ENCODE data around the gene PXDC1.
"Not testable (repeated sequence)": the region's sequence is repeated elsewhere in the genome, so short reads cannot be mapped to it uniquely, and the experiment has no call there.

The PXDC1 gene

GRCh38 chr6:3767483-3767882 lies 16.0 kb upstream of the PXDC1 start:
- in situ Hi-C loops (cut with HindIII; ENCODE audit: low pct_ligation_motif_present, low pct_unique_long_range_greater_than_20kb, low sequenced_read_pairs) = not testable (repeated sequence)
- DNase-seq = peak; percentile 38

- in situ Hi-C loops (cut with HindIII; ENCODE audit: low pct_ligation_motif_present, low pct_unique_long_range_greater_than_20kb, low sequenced_read_pairs) = no loop called here
- no peak for DNase-seq
These were observed 14.7 kb upstream of the PXDC1 start for GRCh38 chr6:3766214-3766613.

GRCh38 chr6:3765415-3765814 lies 13.9 kb upstream of the PXDC1 start:
- in situ Hi-C loops (cut with HindIII; ENCODE audit: low pct_ligation_motif_present, low pct_unique_long_range_greater_than_20kb, low sequenced_read_pairs) = no loop called here
- no peak for DNase-seq

- in situ Hi-C loops (cut with HindIII; ENCODE audit: low pct_ligation_motif_present, low pct_unique_long_range_greater_than_20kb, low sequenced_read_pairs) = no loop called here
- no peak for DNase-seq
These were observed 13.2 kb upstream of the PXDC1 start for GRCh38 chr6:3764516-3765335.

- DNase-seq = no peak
- in situ Hi-C loops (cut with HindIII; ENCODE audit: low pct_ligation_motif_present, low pct_unique_long_range_greater_than_20kb, low sequenced_read_pairs) = no loop called here
These were observed 11.3 kb upstream of the PXDC1 start for GRCh38 chr6:3762852-3763251.

GRCh38 chr6:3762359-3762758 lies 10.8 kb upstream of the PXDC1 start:
- in situ Hi-C loops (cut with HindIII; ENCODE audit: low pct_ligation_motif_present, low pct_unique_long_range_greater_than_20kb, low sequenced_read_pairs) = no loop called here
- no peak for DNase-seq

GRCh38 chr6:3761989-3762270 lies 10.4 kb upstream of the PXDC1 start:
- no peak for DNase-seq

GRCh38 chr6:3759646-3760232 lies 8.2 kb upstream of the PXDC1 start:
- in situ Hi-C loops (cut with HindIII; ENCODE audit: low pct_ligation_motif_present, low pct_unique_long_range_greater_than_20kb, low sequenced_read_pairs) = no loop called here
- no peak for DNase-seq

More at GRCh38 chr6:3761989-3762270, 10.4 kb upstream of the PXDC1 start:
- in situ Hi-C loops (cut with HindIII; ENCODE audit: low pct_ligation_motif_present, low pct_unique_long_range_greater_than_20kb, low sequenced_read_pairs) = no loop called here

GRCh38 chr6:3758842-3759144 lies 7.3 kb upstream of the PXDC1 start:
- DNase-seq = no peak
- in situ Hi-C loops (cut with HindIII; ENCODE audit: low pct_ligation_motif_present, low pct_unique_long_range_greater_than_20kb, low sequenced_read_pairs) = no loop called here

- DNase-seq; in situ Hi-C loops (cut with HindIII; ENCODE audit: low pct_ligation_motif_present, low pct_unique_long_range_greater_than_20kb, low sequenced_read_pairs): not testable (repeated sequence)
These were observed 6.7 kb upstream of the PXDC1 start for GRCh38 chr6:3757998-3758841.

- in situ Hi-C loops (cut with HindIII; ENCODE audit: low pct_ligation_motif_present, low pct_unique_long_range_greater_than_20kb, low sequenced_read_pairs) = no loop called here
- DNase-seq = no peak
These were observed 5.7 kb upstream of the PXDC1 start for GRCh38 chr6:3757241-3757641.

- in situ Hi-C loops (cut with HindIII; ENCODE audit: low pct_ligation_motif_present, low pct_unique_long_range_greater_than_20kb, low sequenced_read_pairs) = no loop called here
- DNase-seq = no peak
These were observed 5.0 kb upstream of the PXDC1 start for GRCh38 chr6:3756546-3756945.

GRCh38 chr6:3755637-3756545 lies 4.4 kb upstream of the PXDC1 start:
- no peak for DNase-seq

GRCh38 chr6:3754776-3755175 lies 3.3 kb upstream of the PXDC1 start:
- no peak for DNase-seq
- in situ Hi-C loops (cut with HindIII; ENCODE audit: low pct_ligation_motif_present, low pct_unique_long_range_greater_than_20kb, low sequenced_read_pairs) = no loop called here

More at GRCh38 chr6:3755637-3756545, 4.4 kb upstream of the PXDC1 start:
- in situ Hi-C loops (cut with HindIII; ENCODE audit: low pct_ligation_motif_present, low pct_unique_long_range_greater_than_20kb, low sequenced_read_pairs) = no loop called here

- DNase-seq; in situ Hi-C loops (cut with HindIII; ENCODE audit: low pct_ligation_motif_present, low pct_unique_long_range_greater_than_20kb, low sequenced_read_pairs): not testable (repeated sequence)
These were observed 2.7 kb upstream of the PXDC1 start for GRCh38 chr6:3754032-3754725.

GRCh38 chr6:3753228-3753835 lies 1.8 kb upstream of the PXDC1 start:
- DNase-seq = no peak
- in situ Hi-C loops (cut with HindIII; ENCODE audit: low pct_ligation_motif_present, low pct_unique_long_range_greater_than_20kb, low sequenced_read_pairs) = no loop called here

GRCh38 chr6:3752531-3753227 lies 1.2 kb upstream of the PXDC1 start:
- no peak for DNase-seq
- in situ Hi-C loops (cut with HindIII; ENCODE audit: low pct_ligation_motif_present, low pct_unique_long_range_greater_than_20kb, low sequenced_read_pairs) = no loop called here
